ENCODE data around the gene HS3ST2.

GRCh38 chr16:22781480-22781879 is 32.5 kb upstream of the HS3ST2 start:
- no peak for TF ChIP-seq CTCF (IDR thresholded peaks at IDR 0.05 in 8 of 11, conservative IDR thresholded peaks at IDR 0.05 in 3 of 11)
- TF ChIP-seq POLR2AphosphoS5 (IDR thresholded peaks at IDR 0.05) = no peak
- no peak for TF ChIP-seq POLR2A (IDR thresholded peaks at IDR 0.05)

Measured in spleen (tissue), 7 donors.